Midbrain (tissue), 1 donor: Measurements from ENCODE around the gene ALX3.
"Not testable (repeated sequence)": the region's sequence is repeated elsewhere in the genome, so short reads cannot be mapped to it uniquely, and the experiment has no call there.

Source experiments
- DNase-seq: peaks from one replicate; lab custom pipeline; 2025; lab: John Stamatoyannopoulos, UW

ALX3 gene

DNA sequence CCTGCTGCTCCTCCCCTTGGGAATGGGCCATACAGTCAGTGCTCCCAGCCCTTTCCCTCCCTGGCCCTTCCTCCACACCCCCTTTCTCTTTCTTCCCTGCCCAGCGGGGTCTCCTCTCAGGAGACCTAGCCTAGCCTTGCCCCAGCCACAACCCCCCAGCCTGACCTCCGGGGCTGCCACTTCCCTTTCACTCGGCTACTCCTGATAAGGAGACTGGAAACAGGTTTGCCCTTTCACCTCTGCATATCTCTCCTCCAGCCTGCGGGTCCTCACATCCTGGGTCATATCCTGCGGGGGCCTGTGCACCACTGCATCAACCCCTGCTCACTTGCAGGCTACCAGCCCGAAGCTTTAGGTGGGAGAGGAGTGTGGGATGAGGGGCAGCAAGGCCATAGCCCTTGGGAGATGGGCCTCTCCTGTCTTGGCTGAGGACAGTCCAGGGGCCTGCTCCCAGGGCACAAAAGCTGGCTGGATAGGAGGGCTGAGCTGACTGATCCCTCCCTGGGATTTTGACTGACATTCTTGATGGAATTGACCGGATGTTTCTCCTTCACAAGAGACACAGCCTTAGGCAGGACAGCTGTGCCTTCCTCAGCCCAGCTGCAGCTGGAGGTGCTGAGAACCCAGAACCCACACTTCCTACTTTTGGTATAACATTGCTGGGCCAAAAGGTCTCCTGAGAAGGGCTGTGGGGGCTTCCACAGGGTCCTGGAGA, 19.2 kb upstream of the ALX3 start:
- DNase-seq: no peak

DNA sequence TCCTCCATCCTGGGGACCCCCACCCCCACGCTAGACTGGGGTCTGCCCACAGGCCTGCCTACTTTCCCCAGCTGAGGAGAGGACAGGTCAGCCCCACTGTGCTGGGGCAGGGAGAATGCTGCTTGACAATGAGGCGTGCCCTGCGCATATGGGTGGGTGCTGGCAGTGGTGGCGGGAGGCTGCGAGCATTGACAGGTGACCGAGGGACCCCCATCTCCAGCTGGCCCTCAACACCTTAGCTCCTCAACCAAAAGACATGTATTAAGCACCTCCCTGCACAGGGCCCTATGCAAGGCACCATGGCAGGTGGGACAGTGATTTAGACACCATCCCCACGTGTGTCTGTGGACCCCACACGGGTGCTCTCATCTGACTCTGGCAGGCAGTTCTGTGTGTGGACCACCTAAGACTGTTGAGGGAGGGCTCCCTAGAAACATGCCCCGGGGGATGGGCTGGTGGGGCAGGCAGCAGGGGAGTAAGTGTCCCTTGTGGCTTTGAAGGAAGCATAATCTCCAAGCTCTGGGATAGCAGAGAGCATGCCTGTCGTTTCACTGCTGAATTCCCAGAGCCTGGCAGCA, 18.4 kb upstream of the ALX3 start:
- no peak for DNase-seq

DNA sequence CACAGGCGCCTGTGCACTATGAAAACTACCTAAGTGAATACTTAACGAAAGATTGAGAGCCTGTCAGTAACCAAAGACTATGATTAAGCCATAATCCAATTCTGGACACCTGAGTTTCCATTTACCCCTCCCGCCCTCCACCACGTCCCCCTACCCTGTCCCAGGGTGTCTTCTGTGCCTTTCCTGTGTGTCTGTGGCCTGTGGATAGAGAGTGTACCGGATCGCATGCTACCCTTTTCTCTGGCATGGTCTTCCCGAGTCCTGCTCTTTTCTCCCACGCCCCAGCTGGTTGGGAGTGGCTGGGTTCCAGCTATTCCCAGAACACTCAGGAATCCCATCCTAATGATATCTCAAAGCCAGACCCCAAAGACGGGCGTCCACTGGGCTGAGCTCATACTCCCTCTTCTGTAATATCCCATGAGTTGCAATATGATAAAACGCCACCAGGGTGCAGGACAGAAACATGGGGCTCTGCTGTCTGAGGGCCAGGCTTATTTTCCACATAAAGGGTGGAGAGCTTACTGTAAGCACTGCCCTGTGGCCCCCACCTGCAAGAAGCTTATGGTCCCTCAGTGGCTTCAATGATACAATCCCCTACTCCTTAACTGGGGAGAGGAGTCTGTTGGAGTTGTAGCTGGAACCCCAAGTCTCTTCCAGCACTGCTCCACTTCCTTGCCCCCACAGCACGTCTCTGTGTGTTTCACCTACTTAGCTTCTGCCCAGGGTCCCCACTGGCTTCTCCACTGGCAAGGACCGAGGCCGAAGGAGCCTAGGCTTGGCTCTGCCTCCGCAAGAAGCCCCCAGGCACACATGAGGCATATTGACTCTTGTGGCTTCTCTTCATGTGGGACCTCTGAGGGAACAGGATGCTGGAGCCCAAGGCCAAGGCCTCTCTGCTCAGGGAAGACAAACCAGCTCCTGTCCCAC, 17.6 kb upstream of the ALX3 start:
- peak; percentile 52 for DNase-seq

DNA sequence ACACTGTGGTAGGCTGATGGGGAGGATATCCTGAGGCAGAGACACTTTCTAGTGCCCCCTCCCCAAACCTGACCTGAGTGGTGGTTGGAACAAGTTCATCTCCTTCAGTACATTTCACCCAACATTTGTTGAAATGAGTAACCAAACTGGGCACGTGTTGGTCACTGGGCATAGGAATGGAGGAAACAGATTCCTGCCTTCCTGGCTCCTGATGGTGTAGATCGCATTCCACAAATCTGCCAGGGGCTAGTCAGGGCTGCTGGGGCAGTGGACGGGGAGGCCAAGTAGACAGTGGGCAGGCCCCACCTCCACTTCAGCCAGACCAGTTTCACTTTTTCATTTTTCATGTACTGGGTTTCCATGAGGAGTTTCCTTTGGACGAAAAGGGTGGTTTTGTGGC, 16.5 kb upstream of the ALX3 start:
- DNase-seq: no peak

DNA sequence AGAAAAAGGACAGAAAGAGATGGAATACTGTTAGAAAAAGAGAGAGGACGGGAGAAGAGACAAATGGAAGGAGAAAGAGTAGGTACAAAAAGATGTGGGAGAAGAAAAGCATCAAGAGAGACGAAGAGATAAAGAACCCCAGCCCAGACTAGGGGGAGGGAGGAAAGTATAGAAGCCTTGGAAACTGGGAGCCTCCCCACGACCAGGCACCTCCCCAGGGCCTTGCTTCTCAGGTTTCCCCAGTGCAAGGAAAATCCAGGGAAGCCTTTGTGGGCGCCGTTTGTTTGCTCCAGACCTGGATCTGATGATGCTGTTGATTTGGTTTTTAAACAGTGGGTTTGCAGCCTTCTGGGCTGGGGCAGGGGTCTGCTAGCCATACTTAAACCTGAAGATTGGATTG, 15.2 kb upstream of the ALX3 start:
- no peak for DNase-seq

DNA sequence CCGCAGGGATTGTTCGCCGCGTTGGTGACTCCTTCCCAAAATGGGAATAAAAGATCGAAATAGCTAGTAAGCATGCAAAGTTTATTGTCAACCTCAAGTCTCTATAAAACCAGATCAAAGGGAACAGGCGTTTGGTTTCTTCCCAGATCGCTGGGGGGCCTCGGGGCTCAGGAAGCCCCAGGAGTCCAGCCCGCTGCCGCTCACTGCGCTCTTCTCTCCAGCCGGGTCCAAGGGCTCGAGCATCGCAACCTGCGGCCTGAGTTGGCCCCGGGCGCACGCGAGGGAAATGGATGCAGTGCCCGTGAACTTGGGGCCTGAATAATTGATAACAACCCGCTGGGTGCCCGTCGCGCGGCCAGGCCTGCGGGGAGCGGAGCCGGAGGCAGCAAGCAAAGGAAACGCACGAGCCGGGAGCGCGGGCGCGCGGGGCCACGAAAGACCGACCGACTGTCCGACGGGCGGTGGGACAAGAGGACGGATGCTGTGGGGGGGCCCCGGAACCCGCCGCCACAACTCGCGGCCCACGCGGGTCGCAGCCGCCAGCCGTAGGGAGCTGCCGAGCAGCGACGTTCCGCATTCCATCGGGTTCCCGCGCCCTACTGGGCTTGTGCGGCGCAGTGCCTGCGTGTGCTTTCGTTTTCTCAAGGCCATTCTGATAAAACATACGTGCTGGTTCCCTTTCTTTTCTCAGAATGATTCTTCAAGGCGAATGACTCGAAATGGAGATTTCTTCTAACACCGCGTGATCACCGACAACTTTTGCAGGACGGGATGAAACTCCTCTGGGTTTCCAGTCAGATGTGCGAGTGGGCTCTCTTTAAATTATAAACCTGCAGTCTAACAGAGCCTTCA, 14.0 kb upstream of the ALX3 start:
- peak; percentile 11 for DNase-seq

DNA sequence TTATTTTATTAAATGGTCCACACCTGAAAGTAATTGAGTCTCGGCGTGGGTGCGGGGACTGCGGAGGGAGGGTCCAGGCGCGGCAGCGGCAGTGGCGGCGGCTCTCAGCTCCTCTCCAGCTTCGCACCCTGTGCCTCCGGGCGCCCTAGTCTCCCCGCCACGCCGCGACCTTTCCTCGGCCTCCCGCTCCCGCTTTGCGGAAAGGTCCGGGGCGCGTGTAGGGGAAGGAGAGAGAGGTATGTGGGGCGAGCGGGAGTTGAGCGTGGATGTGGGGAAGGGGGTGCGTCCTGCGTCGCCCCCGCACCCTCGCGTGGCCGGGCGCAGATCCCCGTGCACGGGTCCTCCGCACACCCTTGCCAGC, 13.4 kb upstream of the ALX3 start:
- no peak for DNase-seq

DNA sequence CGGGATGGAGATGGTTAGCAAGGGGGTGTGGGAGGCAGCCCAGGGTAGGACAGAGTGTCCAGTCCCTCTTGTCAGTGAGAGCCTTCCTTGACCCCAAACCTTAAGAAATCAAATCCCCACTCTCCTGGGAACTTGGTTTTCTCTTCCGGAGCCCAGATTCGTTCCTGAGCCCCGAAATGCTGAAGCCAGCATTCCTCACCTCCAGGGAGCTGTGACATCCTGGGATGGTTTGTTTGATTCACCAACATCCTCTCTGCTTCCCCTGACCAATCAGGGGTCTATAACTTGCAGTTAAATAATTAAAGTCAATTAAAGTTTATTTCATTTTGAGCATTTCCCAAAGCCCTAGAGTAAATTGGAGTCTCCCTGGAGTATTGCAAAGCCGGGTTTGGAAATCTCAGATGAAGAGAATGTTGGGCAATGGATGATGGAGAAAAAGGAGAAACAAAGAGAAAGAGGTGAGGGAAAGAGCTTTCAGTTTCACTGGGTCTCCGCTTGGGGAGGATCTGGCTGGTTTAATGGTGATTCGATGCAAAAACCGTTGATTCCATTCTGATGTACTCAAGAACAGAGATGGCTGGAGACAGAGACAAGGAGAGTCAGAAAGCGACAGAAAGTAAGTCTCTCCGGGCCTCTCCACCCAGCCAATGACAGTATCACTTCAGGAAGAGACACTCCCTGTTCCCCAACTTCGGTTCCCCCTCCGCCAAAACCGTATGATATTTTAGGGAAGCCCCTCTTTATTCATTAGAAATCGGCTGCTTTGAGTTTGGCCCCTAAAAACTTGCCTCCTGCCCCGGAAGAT, 12.8 kb upstream of the ALX3 start:
- no peak for DNase-seq

DNA sequence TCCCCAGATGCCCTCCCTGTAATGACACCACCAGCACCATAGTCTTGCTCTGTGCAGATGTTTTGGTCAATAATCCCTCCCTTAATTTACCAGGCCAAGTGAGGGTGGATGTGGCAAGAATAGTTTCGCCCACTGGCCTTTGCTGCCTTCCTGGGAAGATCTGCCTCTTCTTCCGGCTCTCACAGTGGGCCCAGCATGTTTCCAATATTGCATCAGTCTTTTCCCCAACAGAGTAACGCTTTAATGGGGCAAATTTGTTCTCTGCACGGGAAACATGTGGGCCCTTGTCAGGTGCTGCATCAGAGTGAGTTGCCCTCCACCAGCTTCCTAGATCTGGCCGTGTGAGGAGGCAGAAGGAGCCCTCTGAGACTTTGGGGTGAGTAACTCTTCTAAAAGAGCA, 12.0 kb upstream of the ALX3 start:
- no peak for DNase-seq

DNA sequence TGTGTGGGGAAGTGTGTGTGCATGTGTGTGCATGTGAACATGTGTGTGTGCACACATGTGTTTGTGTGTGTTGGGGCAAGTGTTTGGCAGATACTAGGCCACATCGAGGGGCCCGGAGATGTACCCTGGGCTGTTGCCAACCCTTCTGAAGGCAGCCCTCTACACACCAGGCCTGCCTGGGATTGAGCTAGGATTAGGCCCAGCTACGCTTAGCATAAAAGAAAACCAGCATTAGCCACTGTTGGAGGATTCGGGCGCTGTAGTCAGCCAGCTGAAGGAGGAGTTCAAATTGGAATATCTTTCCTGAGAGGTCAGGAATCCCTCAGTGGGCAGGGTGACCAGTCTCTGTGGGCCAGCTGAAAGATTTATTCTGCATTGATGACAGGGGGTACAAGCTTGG, 10.6 kb upstream of the ALX3 start:
- DNase-seq: no peak

DNA sequence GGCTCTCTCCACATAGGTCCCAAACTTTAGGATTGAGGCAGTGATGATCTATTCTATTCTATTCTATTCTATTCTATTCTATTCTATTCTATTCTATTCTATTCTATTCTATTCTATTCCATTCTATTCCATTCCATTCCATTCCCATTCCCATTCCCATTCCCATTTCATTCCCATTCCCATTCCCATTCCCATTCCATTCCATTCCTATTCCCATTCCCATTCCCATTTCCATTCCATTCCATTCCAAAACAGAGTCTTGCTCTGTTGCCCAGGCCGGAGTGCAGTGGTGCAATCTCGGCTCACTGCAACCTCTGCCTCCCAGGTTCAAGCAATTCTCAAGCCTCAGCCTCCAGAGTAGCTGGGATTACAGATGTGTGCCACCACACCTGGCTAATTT, 9.5 kb upstream of the ALX3 start:
- not testable (repeated sequence) for DNase-seq

DNA sequence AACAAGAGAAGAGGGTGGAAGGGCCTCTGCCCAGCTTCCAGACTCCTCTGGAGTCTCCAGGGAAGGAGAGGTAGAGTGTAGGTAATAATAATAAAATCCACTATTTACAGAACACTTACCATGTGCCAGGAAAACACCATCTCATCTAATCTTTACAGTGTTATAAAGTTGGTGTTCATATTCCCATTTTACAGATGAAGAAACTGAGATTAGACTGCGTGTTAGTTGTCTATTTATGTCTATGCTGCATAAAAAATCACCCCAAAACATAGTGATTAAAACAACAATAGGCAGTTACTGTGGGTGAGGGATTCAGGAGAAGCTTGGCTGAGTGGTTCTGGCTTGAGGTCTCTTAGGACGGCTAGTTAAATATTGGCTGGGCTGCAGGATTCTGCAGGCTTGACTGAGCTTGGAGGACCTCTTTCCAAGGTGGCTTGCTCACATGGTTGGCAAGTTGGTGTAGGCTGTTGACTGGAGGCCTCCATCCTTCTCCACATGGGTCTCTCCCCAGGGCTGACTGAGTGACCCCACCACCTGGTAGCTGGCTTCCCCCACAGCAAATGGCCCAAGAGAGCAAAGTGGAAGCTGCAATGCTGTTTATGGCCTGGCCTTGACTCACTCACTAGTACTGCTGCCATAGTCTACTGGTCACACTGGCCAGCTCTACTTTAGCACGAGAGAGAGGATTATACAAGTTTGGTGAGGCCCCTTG, 6.5 kb upstream of the ALX3 start:
- no peak for DNase-seq

DNA sequence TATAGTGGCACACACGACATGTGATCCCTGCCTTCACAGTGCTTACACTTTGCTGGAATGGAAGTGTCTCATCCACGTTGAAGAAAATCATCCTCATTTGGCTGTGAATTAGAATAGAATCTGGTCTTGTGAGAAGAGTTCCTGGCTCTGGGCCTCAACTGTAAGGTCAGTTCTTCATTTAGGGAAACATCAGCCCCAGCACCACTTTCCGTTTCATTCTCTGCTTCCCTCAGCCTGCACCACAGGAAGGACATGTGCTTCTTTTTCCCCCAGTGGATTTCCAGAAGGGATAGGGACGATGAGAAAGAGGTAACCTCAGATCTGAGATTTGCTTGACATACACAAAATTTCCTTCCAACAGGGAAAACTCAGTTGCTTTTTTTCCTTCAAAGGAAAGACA, 3.7 kb upstream of the ALX3 start:
- no peak for DNase-seq

DNA sequence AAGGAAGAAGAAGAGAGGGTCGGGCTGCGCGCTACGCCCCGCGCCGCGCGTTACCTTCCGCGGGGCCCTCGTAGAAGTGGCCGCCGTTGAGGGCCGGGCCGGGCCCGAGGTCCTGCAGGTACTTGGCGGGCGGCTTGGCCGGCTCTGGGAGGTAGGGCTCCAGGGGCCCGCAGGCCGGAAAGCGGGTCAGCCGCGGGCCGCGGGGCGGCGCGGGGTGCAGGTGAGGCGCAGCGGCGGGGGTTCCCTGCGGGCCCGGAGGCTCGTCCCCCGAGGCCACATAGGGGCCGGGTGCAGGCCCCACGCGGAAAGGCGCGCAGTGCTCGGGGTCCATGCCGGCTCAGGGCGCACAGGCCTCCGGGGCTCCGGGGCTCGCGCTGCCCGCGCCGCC, 196 bp downstream of the ALX3 start:
- DNase-seq: no peak

DNA sequence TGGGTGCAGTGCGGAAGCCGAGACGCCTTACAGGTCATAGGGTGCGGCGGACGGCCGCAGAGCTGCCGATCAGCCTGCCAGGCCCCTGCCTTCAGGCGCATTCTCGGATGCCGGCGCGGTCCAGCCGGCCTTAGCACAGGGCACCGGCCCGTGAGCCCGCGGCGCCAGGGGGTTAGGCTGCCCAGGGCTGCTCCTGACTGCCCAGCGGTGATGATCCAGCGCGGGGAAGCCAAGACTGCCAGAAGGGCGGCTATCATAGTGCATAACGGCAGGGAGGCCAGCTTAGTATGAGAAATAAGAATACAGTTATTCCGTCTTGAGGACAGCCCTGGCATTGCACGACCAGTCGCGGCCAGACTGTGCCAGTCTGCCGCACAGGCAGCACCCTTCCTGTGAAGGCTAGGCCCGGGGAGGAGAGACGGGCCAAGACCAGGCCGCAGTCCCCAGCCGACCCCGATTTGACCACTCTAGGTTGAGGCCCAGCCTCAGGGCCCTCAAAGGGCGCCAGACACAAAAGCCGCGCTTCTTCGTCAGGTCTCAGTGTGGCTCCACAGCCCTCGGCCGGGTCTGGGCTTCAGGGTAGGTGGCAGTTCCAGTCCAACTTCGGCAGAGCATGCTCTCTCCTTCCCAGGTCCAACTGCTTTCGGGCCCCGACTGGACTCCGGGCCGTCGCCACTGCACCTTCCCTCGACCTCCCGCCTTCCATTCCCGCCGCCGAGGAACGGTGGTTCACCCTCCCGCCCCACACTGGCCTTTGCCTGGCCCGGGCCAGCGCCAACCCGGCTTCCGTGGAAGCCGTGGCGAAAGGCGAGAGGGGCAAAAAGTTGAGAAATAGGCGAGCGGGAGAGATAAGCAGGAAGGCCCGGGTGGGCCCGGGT, 829 bp downstream of the ALX3 start:
- no peak for DNase-seq

DNA sequence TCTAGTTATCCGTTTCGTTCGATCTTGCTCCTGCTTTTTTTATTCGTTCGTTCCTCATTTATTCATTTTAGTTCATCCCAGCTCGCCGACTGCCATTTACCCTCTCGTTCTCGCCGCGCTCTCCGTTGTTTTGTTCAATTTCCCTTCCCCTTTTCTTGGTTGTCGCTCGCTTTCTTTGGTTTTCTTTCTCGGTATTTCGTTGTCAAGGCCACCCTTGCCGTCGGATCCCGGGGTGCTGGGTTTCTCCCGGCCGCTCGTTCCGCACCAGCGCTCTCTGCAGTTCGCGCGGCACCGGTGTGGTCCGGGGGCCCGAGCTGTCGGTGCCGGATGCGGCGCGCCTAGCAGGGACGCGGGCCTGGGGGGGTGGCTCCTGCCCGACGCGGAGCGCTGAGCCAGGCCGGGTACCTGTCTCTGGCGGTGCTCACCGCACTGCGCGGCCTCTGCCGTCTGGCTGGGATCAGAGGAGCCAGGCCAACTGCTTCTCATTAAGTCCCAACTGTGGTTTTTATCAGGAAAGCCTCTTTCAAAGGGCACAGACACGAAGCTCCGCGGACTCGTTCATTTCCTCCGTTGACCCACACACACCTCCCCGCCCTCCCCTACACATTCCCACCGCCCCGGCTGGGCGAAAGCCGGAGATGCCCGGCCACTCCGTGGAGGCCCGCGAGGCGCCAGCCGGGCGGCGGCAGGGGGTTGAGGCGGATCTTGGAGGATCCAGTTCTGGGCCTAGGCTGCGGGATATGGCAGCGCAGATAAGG, 1.6 kb downstream of the ALX3 start:
- no peak for DNase-seq

DNA sequence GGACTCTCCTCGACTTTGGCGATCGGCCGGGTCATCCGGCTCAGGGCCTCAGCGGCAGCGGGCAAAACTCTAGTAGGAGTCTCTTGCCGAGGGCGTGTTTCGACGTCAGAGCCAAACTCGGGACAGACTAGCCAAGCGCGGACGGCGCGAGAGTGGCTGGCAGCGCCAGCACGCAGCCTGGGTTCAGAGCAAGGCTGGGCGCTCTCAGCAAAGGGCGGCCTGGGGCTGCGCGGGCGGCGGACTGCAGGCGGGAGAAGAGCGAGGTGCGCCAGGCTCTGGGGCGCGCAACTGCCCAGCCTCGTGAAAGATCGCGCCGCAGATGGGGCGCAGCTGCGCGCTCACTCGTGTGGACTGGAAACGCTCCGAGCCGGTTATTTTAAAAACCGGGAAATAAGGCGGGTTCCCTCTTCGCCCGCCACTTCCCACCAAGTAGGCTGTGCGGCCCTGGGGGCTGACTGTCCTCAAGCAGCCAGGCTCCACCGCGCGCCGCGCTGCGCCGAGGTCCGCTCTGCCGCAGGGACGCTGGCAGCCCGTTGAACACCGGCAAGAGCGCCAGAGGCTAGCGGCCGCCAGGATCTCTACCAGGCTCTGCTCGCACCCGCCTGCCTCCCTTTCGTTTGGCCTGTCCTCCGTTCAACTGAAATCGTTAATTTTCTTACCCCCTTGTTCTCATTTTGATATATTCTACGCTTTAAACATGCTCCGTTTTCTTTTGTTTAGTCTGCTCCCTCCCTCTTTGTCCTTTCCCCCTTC, 2.4 kb downstream of the ALX3 start:
- no peak for DNase-seq

DNA sequence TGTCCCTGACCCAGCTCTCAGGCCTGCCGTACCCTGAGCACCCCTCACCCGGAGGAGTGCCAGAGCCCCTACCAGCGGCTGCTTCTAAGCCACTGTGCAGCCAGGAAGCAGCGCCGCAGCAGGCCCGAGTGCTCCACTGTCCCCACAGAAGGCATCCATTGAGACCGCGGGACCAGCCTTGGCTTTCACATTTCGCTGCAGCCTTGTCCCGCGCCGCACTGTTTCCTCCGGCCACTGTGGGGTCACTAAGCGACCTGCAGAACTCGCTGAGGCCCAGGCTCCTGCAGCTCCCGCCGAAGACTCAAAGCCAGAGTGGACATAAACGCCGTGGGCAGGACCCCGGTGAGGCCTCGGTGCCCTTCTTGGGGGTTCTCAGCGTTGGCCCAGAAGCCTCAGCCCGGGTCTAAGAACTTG, 3.0 kb downstream of the ALX3 start:
- DNase-seq: no peak
